Left lung (tissue), 10 donors: ENCODE results near the gene MAP3K19. TPM values are rescaled to one million over a fixed set of nuclear protein-coding genes. Genes with fewer than 3 reads are reported as not detected.

Source experiments
- ATAC-seq: fragments of 200-7000 bp; cut with Tn5 transposase; one replicate; pipeline ENCODE4 v1.9.1; 2020; ENCODE audit warnings: moderate library complexity
- DNase-seq, 4 donors: peaks; one replicate each; pipeline ENCODE4 v3.0.0-alpha.2; 2013 to 2020
- H3K27ac ChIP-seq, 2 donors: fragments of 200-600 bp; sonication (generic) in 1 of 2; one replicate each; pipeline versions ENCODE4 v1.5.0 to v1.8.0; 2020 to 2021
- H3K27me3 ChIP-seq, 2 donors: fragments of 200-600 bp; sonication (generic) in 1 of 2; one replicate each; pipeline versions ENCODE4 v1.5.0 to v1.8.0; 2020 to 2021
- H3K36me3 ChIP-seq, 2 donors: fragments of 200-600 bp; sonication (generic) in 1 of 2; one replicate each; pipeline versions ENCODE4 v1.5.0 to v1.8.0; 2020 to 2021
- H3K4me1 ChIP-seq, 2 donors: fragments of 200-600 bp; one replicate each; pipeline ENCODE4 v1.8.0; 2021
- H3K4me3 ChIP-seq, 2 donors: fragments of 200-600 bp; sonication (generic) in 1 of 2; one replicate each; pipeline versions ENCODE4 v1.5.0 to v1.8.0; 2020 to 2021; ENCODE audit warnings: mild to moderate bottlenecking in 1 of 2
- H3K9me3 ChIP-seq, 2 donors: fragments of 200-600 bp; sonication (generic) in 1 of 2; one replicate each; pipeline versions ENCODE4 v1.5.0 to v1.8.0; 2020 to 2021
- intact Hi-C, 2 donors: fragments of 100-400 bp; cut with DNase I; formaldehyde crosslinking; loops; one replicate each; pipeline versions ENCODE4 v1.11.2 to v1.14.2; 2022
- polyA plus RNA-seq, 6 donors: library from polyadenylated mRNA; unstranded; fragments of 120-200 nt; gene quantifications; one replicate each; pipeline ENCODE4 v1.2.1, GENCODE V29; 2013; ENCODE audit not compliant: insufficient read length in 6 of 6
- total RNA-seq, 2 donors: library from RNA; stranded (reverse); fragmentation: NEBNext Ultra II Directional; extraction: Animal tissue kit (Norgen Biotek cat#: 25700); gene quantifications; one replicate each; pipeline ENCODE4 v1.2.1, GENCODE V29; 2021
- TF ChIP-seq, protein P1 (sequence below), 2 donors: fragments of 200-600 bp; sonication (generic) in 1 of 2; IDR thresholded peaks; one replicate each; pipeline versions ENCODE4 v1.5.0 to v1.8.0; 2021; ENCODE audit warnings: antibody characterized with exemption in 2 of 2
- donor health status: DM: no; HTN: yes; CAD: no.
- donor health status: DM: no; HTN: no; CAD: no.

MAP3K19 gene
- total and polyA plus RNA-seq, 8 donors, result 0.79 to 4.8 (median 2.8) TPM; not detected in 1

DNA sequence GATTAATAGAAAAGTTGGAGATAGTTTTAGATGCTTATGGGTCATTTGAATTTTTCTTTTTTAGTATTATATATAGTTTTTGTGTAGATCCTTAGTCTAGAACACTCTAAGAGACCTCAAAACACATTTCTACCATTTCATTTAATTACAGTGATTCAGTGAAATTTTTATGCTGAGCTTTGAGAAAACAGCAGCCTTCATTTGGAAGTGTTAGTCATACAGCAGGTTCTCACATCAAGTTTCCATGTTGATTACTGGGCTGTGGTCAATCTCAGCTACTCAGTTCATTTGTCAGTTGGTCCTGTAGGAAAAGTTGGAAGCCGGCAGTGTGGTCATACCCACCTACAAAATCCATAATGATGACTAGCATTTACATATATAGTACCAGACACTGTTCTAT is 37.9 kb downstream of the MAP3K19 start:
- ATAC-seq (no peak), DNase-seq (no peak)
- Histone ChIP-seq H3K9me3 (no peaks in the 10 kb centered on the region), H3K27me3 (peaks cover 9 to 30% of the 10 kb centered on the region in 2 donors), H3K36me3 (no peaks in the 10 kb centered on the region), H3K4me3 (no peak overlapping the region), H3K27ac (no peak overlapping the region), H3K4me1 (peaks cover 0 to 2% of the 10 kb centered on the region in 2 donors)
- TF ChIP-seq, protein P1, sequence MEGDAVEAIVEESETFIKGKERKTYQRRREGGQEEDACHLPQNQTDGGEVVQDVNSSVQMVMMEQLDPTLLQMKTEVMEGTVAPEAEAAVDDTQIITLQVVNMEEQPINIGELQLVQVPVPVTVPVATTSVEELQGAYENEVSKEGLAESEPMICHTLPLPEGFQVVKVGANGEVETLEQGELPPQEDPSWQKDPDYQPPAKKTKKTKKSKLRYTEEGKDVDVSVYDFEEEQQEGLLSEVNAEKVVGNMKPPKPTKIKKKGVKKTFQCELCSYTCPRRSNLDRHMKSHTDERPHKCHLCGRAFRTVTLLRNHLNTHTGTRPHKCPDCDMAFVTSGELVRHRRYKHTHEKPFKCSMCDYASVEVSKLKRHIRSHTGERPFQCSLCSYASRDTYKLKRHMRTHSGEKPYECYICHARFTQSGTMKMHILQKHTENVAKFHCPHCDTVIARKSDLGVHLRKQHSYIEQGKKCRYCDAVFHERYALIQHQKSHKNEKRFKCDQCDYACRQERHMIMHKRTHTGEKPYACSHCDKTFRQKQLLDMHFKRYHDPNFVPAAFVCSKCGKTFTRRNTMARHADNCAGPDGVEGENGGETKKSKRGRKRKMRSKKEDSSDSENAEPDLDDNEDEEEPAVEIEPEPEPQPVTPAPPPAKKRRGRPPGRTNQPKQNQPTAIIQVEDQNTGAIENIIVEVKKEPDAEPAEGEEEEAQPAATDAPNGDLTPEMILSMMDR (IDR thresholded peaks at IDR 0.05), result no peak
- intact Hi-C loops, result no loop called here

DNA sequence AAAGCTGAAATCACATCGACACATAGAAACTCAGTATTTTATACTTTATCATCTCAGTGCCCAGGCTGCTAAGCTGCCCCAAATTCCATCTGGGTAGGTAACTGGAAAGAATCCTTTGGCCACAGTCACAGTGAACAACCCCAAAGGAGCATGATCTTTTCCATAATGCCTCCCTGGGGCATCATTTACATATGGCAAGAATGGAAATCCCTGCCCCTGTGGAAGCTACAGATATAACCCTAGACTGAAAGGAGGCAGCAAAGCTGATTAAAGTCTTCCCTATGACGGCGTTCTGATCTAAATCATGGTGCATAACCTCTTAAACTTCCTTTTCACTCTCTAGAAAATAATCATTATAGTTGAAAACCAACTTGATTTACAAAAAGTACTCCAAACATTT is 41.5 kb downstream of the MAP3K19 start:
- H3K4me1 ChIP-seq, result peaks cover 0 to 6% of the 10 kb centered on the region in 2 donors
- intact Hi-C loops, result no loop called here
- TF ChIP-seq, protein P1 (IDR thresholded peaks at IDR 0.05), result no peak

DNA sequence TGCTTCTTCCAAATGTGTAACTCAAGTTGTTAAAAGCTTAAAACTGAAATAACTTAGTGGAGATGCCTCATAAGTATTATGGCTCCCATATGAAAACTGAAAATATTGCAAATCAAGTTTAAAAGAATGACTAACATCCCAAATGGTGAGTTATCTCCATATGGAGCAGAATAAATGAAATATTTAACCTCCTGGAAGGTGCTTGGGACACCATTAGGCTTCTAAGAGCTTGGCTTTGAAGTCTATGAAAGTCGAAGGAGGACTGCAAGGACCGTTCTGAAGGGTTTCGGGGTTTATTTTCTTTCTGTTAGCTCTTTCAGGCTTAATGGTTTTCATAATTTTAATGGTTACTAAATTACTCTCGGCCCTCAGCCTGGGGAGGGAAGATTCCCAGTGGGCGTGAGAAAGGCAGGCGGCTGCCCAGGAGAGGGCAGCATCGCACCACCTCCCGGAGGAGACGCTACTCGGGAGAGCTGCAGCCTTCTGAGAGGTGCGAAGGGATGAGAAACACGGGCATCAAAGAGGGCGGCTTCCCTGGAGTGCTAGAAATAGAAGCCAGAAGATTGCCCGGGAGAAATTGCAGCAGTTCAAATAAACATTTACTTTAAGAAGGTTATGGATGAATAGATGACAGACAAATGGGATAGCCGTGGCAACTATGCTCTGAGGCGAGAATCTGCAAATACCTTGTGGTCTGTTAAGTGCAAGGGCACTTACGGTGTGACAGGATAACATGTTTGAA is 43.1 kb downstream of the MAP3K19 start:
- Histone ChIP-seq H3K27ac (no peak overlapping the region), H3K4me1 (peaks cover 0 to 6% of the 10 kb centered on the region in 2 donors), H3K36me3 (no peaks in the 10 kb centered on the region), H3K9me3 (no peaks in the 10 kb centered on the region), H3K27me3 (peaks cover 9 to 28% of the 10 kb centered on the region in 2 donors), H3K4me3 (no peak overlapping the region)
- peak; percentile 53 to 88 (median 72) for DNase-seq
- intact Hi-C loops, result loop anchor here in 1 of 2 donors (5.0 kb wide), 1 partner anchor 708 kb away; no protein-coding TSS in a partner anchor
- peak; percentile 100 for ATAC-seq
- TF ChIP-seq, protein P1 (IDR thresholded peaks at IDR 0.05), result peak; percentile 84 to 89

More for the DNA sequence above, 41.5 kb downstream of the MAP3K19 start:
- ATAC-seq (no peak), DNase-seq (no peak)
- Histone ChIP-seq H3K27ac (no peak overlapping the region), H3K4me3 (no peak overlapping the region), H3K27me3 (peaks cover 9 to 28% of the 10 kb centered on the region in 2 donors), H3K9me3 (no peaks in the 10 kb centered on the region), H3K36me3 (no peaks in the 10 kb centered on the region)

DNA sequence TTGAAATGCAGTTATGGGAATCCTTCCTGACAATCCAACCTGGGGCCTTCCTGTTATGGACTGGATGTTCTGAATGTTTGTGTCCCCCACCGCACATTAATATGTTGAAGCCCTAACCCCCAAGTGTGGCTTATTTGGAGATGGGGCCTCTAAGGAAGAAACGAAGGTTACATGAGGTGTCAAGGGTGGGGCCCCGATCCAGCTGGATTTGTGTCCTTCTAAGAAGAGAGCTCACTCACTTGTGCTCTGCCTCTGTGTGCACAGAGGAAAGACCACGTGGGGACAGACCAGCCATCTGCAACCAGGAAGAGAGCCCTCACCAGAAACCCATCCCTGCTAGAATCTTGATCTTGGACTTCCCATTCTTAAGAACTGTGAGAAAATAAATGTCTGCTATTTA is 44.4 kb downstream of the MAP3K19 start:
- Histone ChIP-seq H3K27me3 (peaks cover 9 to 28% of the 10 kb centered on the region in 2 donors), H3K4me1 (peaks cover 0 to 6% of the 10 kb centered on the region in 2 donors), H3K36me3 (no peaks in the 10 kb centered on the region), H3K9me3 (no peaks in the 10 kb centered on the region), H3K4me3 (no peak overlapping the region), H3K27ac (no peak overlapping the region)
- TF ChIP-seq, protein P1 (IDR thresholded peaks at IDR 0.05), result no peak
- DNase-seq (no peak), ATAC-seq (no peak)
- intact Hi-C loops, result loop anchor here in 1 of 2 donors (5.0 kb wide), 1 partner anchor 709 kb away; no protein-coding TSS in a partner anchor

DNA sequence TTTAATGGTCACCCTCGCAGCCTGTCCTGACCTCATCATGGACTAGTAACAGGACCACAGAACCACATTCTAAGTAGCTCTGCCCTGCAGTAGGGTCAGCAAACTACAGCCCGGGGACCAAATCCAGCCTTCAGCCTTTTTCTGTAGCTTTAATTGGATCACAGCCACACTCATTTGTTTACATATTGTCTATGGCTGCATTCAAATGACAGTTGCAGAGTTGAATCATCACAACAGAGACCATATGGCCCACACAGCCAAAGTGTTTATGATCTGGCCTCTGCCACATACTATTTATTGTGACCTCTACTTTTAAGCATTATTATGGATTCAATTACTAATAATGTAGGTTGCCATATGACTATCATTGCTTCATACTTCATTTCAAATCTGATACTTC is 47.7 kb downstream of the MAP3K19 start:
- ATAC-seq (no peak), DNase-seq (peak in 2 of 4 donors; percentile 12 to 20)
- Histone ChIP-seq H3K27ac (no peak overlapping the region), H3K27me3 (peaks cover 0 to 3% of the 10 kb centered on the region in 2 donors), H3K36me3 (no peaks in the 10 kb centered on the region), H3K4me1 (peaks cover 0 to 6% of the 10 kb centered on the region in 2 donors), H3K9me3 (no peaks in the 10 kb centered on the region), H3K4me3 (no peak overlapping the region)
- TF ChIP-seq, protein P1 (IDR thresholded peaks at IDR 0.05), result no peak
- intact Hi-C loops, result no loop called here
